HL-60/S4 treated with retinoic acid at 250 ng/mL for 4 days and 3 days (cell line): ENCODE measurements around the gene MTIF2.
"Not testable (repeated sequence)": the region's sequence is repeated elsewhere in the genome, so short reads cannot be mapped to it uniquely, and the experiment has no call there.

Experiments used
- in situ Hi-C: fragments of 300-500 bp; cut with MboI; formaldehyde crosslinking; loops from 2 replicates; pipeline ENCODE4 v1.7.0; 2022; ENCODE audit warnings: low sequenced_read_pairs

Gene MTIF2

DNA sequence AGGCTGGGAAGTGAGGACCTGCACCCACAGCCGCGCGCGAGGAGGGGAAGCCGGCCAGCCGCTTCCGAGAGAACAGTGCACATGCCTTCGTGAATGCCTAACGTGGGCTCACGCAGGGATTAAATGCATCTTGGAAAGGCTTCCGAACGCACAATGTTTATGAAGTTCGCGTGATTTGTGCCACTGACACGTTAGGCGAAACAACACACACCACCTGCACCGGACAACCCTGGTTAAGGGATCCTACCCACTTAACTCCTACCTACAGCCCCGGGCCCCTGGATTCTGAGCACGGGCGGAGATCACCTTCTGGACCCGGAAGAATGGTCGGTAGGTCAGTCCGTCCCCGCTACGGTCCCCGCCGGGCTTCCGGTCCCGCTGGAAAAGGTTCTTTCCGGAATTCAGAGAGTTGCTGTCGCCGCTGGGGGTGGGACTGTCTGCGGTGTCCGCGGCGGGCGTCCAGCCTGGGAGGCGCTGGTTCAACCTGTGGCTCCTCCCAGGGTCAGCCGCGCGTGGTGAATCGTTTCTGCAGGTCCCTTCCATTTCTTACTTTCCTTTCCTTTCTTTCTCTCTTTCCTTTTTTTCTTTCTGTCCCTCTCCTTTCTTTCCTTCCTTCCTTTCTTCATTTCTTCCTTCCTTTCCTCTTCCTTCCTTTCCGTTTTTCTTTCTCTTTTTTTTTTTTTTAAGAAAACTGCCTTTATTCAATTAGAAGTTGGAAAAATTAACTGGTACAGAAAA, at the start of gene MTIF2:
MTIF2 (minus strand) TSS at position 325 of the 738 bp plus-strand sequence. CDS start 5,373 bp downstream, outside the sequence.
- in situ Hi-C loops, result no loop called here

DNA sequence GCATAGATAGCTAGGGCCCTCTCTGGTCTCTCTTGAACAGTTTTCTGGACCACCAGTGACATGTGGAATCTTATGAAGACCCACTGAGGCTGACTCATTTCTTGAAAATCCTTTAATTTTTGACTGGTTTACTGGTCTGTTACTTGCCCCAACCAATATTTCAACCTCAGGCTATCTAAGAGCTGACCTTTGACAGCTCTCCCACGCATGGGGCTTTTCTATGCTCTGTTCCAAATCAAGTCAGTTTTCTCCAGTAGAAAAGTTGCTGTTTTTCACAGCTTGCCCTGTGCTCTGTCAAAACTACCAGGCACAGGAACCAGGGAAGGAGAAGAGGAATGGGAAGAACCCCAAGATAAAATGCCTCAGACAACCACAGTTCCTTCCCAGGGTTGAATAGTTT, 46.0 kb upstream of the MTIF2 start:
- in situ Hi-C loops, result no loop called here

- in situ Hi-C loops, result no loop called here
Measured at GRCh38 chr2:55311444-55311870, 42.4 kb upstream of the MTIF2 start.

- in situ Hi-C loops, result no loop called here
Measured at GRCh38 chr2:55309446-55309845, 40.4 kb upstream of the MTIF2 start.

DNA sequence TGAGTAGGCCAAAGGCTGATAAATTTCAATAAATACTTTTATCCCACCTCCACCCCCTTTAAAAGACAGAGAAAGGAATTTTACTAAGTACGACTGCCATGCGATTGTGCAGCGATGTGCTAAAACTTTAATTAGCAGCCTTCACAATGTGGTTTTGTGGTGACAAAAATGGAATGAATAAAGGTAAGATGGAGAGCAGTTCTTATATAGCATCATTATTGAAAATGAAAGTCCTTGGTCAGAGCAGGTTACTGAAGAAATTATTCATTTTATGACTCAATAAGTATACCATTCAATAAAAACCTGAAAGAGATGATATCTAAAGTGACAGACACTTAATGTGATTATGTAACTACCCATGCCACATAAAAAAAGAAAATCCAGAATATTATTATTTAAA, 33.2 kb upstream of the MTIF2 start:
- in situ Hi-C loops, result no loop called here

GRCh38 chr2:55301277-55301676, 32.2 kb upstream of the MTIF2 start:
- in situ Hi-C loops, result no loop called here

GRCh38 chr2:55296393-55296792, 27.4 kb upstream of the MTIF2 start:
- in situ Hi-C loops, result no loop called here

DNA sequence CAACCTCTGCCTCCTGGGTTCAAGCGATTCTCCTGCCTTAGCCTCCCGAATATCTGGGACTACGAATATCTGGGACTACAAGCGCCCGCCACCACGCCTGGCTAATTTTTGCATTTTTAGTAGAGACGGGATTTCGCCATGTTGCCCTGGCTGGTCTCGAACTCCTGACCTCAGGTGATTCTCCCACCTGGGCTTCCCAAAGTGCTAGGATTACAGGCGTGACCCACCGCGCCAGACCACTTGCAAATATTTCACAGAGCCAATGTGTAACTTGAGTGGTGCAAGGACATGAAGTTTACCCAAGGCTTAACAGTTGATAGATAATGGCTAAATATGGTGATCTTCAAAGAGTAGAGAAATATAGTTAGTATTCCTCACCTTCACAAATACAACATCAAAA, 14.1 kb upstream of the MTIF2 start:
- in situ Hi-C loops, result no loop called here

- in situ Hi-C loops, result no loop called here
Measured at GRCh38 chr2:55282110-55282917, 13.3 kb upstream of the MTIF2 start.

DNA sequence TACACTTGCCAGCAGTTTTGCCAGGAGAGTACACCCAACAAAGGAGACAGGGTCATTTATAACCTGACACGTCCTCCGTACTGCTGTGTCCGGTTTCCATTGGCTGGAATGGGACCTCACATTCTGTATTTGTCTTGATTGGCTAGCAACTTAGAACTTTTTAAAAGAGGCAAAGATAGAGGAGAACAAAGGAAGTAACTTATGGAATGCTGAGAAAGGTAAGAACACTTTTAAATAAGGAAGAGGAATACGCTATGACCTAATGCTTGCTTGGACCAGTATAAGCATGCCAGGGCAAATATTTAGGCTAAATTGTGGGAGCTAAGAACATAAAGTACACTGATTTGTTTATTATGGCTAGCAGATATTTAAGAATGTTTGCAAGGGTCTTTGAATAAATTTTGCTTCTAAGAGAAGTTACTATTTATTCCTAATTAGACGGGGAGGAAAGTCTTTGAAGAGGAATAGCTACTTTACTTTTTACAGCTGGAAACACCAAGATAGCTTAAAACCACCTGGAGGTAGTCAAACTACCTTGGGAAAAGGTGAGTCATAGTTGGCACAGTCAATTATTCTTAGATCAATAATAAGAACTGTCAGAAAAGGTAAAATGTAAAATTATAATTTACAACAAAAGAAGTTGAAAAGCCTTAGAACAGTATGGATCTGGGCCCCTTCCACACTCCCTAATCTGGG, 12.0 kb upstream of the MTIF2 start:
- in situ Hi-C loops, result not testable (repeated sequence)

- in situ Hi-C loops, result not testable (repeated sequence)
Measured at GRCh38 chr2:55279859-55280424, 10.9 kb upstream of the MTIF2 start.

- in situ Hi-C loops, result not testable (repeated sequence)
Measured at GRCh38 chr2:55279214-55279835, 10.3 kb upstream of the MTIF2 start.

GRCh38 chr2:55277310-55277709, 8.3 kb upstream of the MTIF2 start:
- in situ Hi-C loops, result no loop called here

DNA sequence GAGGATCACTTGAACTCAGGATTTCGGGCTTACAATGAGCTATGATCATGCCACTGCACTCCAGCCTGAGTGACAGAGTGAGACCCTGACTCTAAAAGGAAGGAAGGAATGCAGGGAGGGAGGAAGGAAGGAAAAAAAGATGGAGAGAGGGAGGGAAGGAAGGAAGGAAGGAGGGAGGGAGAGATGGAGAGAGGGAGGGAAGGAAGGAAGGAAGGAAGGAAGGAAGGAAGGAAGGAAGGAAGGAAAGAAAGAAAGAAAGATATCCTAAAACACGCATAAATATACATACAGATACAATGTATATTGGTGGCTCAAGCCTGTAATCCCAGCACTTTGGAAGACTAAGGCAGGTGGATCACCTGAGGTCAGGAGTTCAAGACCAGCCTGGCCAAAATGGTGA, 5.3 kb upstream of the MTIF2 start:
- in situ Hi-C loops, result not testable (repeated sequence)

DNA sequence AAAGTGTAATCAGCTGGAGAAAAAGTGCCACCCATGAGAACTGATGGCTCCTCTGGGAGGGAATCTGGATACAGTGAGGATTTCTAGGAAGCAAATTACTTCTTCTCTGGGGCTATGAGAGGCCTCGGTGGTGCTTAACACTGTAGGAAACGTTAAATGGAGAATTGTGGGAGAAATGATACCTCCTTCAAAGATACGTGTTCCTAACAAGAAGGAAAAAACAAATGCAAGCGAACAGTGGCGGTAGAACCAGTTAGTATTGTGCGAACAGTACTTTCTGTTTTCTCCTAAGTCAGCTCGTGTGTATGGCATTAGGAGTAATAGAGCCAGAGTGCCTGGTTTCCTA, 587 bp upstream of the MTIF2 start:
- in situ Hi-C loops, result no loop called here

DNA sequence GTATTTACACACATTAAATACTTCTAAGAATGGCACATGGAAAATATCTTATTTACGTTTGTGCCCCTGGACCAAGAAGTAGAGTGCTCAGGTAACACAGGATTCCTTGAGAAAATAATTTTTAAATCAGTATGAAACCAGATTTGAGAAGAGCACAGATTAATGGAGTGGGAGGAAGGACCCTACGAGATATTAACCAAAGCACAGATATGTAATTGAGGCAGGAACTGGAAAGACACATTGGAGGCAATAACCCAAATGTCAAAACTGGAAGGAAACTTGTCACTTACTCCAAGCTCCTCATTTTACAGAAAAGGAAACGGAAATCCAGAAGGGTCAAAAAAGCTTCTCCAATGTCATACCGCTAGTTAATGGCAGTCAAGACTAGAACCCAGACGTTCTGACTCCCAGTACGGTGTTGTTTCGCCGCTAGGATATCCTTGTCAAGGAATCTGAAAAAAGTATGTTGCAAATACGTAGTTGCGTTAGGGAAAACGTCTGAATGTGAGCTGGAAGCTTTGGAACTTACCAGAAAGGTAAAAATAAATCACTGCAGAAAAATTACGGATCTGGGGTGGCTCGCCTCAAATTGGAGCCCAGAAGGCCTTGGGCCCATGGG, 634 bp downstream of the MTIF2 start:
- in situ Hi-C loops, result no loop called here

DNA sequence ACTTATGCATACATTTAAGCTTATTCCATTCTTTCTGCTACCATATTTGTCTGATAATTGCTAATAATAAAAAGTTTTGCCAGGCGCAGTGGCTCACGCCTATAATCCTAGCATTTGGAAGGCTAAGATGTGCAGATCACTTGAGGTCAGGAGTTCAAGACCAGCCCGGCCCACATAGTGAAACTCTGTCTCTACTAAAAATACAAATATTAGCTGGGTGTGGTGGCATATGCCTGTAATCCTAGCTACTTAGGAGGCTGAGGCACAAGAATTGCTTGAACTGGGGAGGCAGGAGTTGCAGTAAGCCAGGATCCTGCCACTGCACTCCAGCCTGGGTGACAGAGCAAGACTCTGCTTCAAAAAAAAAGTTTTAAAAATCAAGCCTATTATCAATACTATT, 9.4 kb downstream of the MTIF2 start:
- in situ Hi-C loops, result not testable (repeated sequence)

- in situ Hi-C loops, result no loop called here
Measured at GRCh38 chr2:55252832-55253231, 16.2 kb downstream of the MTIF2 start.

- in situ Hi-C loops, result no loop called here
Measured at GRCh38 chr2:55247025-55247424, 22.0 kb downstream of the MTIF2 start.

DNA sequence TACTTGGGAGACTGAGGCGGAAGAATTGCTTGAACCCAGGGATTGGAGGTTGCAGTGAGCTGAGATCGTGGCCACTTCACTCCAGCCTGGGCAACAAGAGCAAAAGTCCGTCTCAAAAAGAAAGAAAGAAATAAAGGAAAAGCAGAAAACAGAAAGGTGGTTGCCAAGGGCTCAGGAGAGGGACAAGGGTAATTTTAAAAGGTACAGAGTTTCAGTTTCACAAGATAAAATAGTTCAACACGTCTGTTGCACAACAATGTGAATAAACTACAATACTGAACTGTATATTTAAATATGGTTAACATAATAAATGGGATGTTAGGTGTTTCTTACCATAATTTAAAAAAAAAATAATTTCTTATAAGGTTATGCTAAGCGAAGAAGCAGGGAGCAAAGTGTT, 23.6 kb downstream of the MTIF2 start:
- in situ Hi-C loops, result no loop called here

GRCh38 chr2:55242617-55243016, 26.4 kb downstream of the MTIF2 start:
- in situ Hi-C loops, result no loop called here
